ENCODE data around the gene ASTN2. TPM values are rescaled to one million over a fixed set of nuclear protein-coding genes. Genes with fewer than 3 reads are reported as not detected.

ASTN2 gene
- polyA plus RNA-seq, 2 of the 4 experiments (the other 2 are of a cell fraction), result 5.8 to 11.6 TPM

DNA sequence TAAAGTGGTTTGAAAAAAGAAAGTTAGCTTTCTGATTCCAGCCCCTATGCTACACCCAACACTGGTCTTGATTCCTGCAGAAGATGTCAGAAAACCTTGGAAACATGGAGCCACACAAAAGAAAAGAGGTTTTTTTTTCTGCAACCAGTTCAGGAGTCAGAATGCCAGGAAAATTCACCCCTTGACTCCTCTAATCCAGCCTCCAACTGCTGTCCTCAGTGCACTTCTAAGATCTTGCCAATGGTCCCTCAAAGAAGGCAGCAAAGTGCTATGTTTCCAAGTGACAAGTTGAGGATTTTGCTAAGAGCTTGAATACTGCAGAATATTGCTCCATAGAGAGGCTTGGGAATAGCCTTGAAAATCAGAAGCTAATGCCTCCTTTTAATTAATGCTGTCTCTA, 617.6 kb downstream of the ASTN2 start:
- Histone ChIP-seq H3K4me2 (no peak overlapping the region), H3K4me3 (no peak overlapping the region), H3K27ac (no peak overlapping the region), H3K9me3 (no peaks in the 10 kb centered on the region), H3K4me1 (no peaks in the 10 kb centered on the region)
- ATAC-seq (no peak), FAIRE-seq (no peak), DNase-seq (ENCODE audit: low read depth in 1 of 2, low spot score in 1 of 2) (no peak)
- TF ChIP-seq RARB (CRISPR knock-in tag; IDR thresholded peaks at IDR 0.05) (no peak), JUN (IDR thresholded peaks at IDR 0.05) (no peak), POLR2A (IDR thresholded peaks at IDR 0.05; ENCODE audit: low read length) (no peak), HOXB13 (CRISPR knock-in tag; IDR thresholded peaks at IDR 0.05; ENCODE audit: low read depth) (no peak), EHMT2 (IDR thresholded peaks at IDR 0.05; ENCODE audit: low read depth) (no peak), GATA3 (IDR thresholded peaks at IDR 0.05; ENCODE audit: borderline replicate concordance) (no peak), KDM1A (IDR thresholded peaks at IDR 0.05; ENCODE audit: low read depth) (no peak), TP53 (CRISPR knock-in tag; IDR thresholded peaks at IDR 0.05) (no peak), HOXB5 (CRISPR knock-in tag; IDR thresholded peaks at IDR 0.05) (no peak), ZSCAN20 (CRISPR knock-in tag; IDR thresholded peaks at IDR 0.05) (no peak), SMC3 (IDR thresholded peaks at IDR 0.05) (no peak), ZC3H11A (IDR thresholded peaks at IDR 0.05) (no peak), RAD21 (conservative IDR thresholded peaks at IDR 0.05 in 1 of 2, IDR thresholded peaks at IDR 0.05 in 1 of 2) (no peak)
- POLR2A ChIA-PET, result no interaction called here
- CTCF ChIA-PET, result interaction anchor here (0.6 kb wide), 1 partner anchor 10 kb away, joined by 3 read pairs; no protein-coding TSS in a partner anchor

DNA sequence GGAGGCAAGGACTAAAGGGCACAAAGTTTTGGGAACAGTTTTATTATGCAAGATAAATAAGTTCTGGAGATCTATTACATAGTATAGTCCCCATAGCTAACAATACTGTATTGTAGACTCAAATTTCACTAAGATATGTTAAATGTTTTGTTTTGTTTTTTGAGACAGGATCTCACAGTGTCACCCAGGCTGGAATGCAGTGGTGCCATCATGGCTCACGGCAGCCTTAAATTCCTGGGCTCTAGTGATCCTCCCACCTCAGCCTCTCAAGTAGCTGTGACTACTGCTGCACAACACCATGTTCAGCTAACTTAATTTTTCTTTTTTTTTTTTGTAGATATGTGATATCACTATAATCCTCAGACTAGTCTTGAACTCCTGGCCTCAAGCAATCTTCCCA, 618.2 kb downstream of the ASTN2 start:
- ATAC-seq (no peak), DNase-seq (ENCODE audit: low read depth in 1 of 2, low spot score in 1 of 2) (no peak), FAIRE-seq (no peak)
- no peak for TF ChIP-seq CBX8 (IDR thresholded peaks at IDR 0.05)
- TF ChIP-seq RFX5 (IDR thresholded peaks at IDR 0.05), result no peak
- no peak for TF ChIP-seq JUNB (IDR thresholded peaks at IDR 0.05)
- no peak for TF ChIP-seq RARB (CRISPR knock-in tag; IDR thresholded peaks at IDR 0.05)
- TF ChIP-seq SMC3 (IDR thresholded peaks at IDR 0.05), result no peak
- TF ChIP-seq, protein P1, sequence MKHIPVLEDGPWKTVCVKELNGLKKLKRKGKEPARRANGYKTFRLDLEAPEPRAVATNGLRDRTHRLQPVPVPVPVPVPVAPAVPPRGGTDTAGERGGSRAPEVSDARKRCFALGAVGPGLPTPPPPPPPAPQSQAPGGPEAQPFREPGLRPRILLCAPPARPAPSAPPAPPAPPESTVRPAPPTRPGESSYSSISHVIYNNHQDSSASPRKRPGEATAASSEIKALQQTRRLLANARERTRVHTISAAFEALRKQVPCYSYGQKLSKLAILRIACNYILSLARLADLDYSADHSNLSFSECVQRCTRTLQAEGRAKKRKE (CRISPR knock-in tag; IDR thresholded peaks at IDR 0.05; ENCODE audit: low read depth), result no peak
- no peak for TF ChIP-seq ESRRA (IDR thresholded peaks at IDR 0.05; ENCODE audit: borderline replicate concordance, low read length)
- TF ChIP-seq HEYL (CRISPR knock-in tag; IDR thresholded peaks at IDR 0.05), result no peak
- TF ChIP-seq MAFK (IDR thresholded peaks at IDR 0.05; ENCODE audit: partially characterized antibody), result no peak
- TF ChIP-seq NR3C1 (IDR thresholded peaks at IDR 0.05), result no peak
- no peak for TF ChIP-seq KDM1A (IDR thresholded peaks at IDR 0.05; ENCODE audit: low read depth)
- TF ChIP-seq TP53 (CRISPR knock-in tag; IDR thresholded peaks at IDR 0.05), result no peak
- 67% methylated on average over 1 of the region's 1 CpG for WGBS (ENCODE audit: missing lambda C conversion rate)
- H3K4me1 ChIP-seq, result no peaks in the 10 kb centered on the region
- CTCF ChIA-PET, result interaction anchor here (0.6 to 3.6 kb wide), 4 partner anchors 11 to 60 kb away, joined by 3 to 16 read pairs (median 4); no protein-coding TSS in a partner anchor
- no peak overlapping the region for H3K4me2 ChIP-seq
- no peaks in the 10 kb centered on the region for H3K9me3 ChIP-seq
- POLR2A ChIA-PET, result no interaction called here
- H3K4me3 ChIP-seq, result no peak overlapping the region
- H3K27ac ChIP-seq, result no peak overlapping the region

DNA sequence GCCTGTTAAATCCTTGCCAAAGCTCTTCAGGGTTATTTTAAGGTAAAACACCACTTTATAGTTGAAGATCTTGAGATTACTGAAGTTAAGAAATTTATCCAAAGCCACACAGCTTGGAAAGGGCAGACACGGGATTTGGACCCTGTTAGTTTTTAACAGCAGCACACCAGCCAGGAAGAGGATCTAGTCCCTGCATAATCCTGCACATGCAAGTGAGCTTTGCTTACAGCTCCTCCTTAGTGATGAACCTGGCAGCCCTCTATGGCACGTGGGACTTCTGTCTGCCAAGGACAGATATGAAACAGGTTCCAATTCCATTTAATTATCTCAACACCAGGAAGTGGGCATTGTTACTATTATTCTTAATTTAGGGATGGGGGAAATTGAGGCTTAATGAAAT, 619.0 kb downstream of the ASTN2 start:
- TF ChIP-seq MAFK (IDR thresholded peaks at IDR 0.05; ENCODE audit: partially characterized antibody) (no peak), KDM1A (IDR thresholded peaks at IDR 0.05; ENCODE audit: low read depth) (no peak), POLR2AphosphoS2 (conservative IDR thresholded peaks at IDR 0.05; ENCODE audit: low read length) (no peak)
- TF ChIP-seq, protein P2, sequence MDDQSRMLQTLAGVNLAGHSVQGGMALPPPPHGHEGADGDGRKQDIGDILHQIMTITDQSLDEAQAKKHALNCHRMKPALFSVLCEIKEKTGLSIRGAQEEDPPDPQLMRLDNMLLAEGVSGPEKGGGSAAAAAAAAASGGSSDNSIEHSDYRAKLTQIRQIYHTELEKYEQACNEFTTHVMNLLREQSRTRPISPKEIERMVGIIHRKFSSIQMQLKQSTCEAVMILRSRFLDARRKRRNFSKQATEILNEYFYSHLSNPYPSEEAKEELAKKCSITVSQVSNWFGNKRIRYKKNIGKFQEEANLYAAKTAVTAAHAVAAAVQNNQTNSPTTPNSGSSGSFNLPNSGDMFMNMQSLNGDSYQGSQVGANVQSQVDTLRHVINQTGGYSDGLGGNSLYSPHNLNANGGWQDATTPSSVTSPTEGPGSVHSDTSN (IDR thresholded peaks at IDR 0.05), result no peak
- TF ChIP-seq, protein P3, sequence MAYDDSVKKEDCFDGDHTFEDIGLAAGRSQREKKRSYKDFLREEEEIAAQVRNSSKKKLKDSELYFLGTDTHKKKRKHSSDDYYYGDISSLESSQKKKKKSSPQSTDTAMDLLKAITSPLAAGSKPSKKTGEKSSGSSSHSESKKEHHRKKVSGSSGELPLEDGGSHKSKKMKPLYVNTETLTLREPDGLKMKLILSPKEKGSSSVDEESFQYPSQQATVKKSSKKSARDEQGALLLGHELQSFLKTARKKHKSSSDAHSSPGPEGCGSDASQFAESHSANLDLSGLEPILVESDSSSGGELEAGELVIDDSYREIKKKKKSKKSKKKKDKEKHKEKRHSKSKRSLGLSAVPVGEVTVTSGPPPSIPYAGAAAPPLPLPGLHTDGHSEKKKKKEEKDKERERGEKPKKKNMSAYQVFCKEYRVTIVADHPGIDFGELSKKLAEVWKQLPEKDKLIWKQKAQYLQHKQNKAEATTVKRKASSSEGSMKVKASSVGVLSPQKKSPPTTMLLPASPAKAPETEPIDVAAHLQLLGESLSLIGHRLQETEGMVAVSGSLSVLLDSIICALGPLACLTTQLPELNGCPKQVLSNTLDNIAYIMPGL (CRISPR knock-in tag; IDR thresholded peaks at IDR 0.05; ENCODE audit: borderline replicate concordance), result no peak
- no peak for DNase-seq (ENCODE audit: low read depth in 1 of 2, low spot score in 1 of 2)
- H3K4me1 ChIP-seq, result no peaks in the 10 kb centered on the region
- no peak for FAIRE-seq
- no peaks in the 10 kb centered on the region for H3K9me3 ChIP-seq
- ChIA-PET POLR2A (no interaction called here), CTCF (interaction anchor here (0.8 to 3.6 kb wide), 3 partner anchors 19 to 231 kb away, joined by 3 to 16 read pairs (median 5); no protein-coding TSS in a partner anchor)
- 12% methylated on average over 2 of the region's 2 CpGs for WGBS (ENCODE audit: missing lambda C conversion rate)
- no peak overlapping the region for H3K27ac ChIP-seq
- H3K4me2 ChIP-seq, result no peak overlapping the region
- H3K4me3 ChIP-seq, result no peak overlapping the region
- no peak for ATAC-seq
